ENCODE measurements around the gene CAPN14.

GRCh38 chr2:31190188-31190587 is 27.1 kb downstream of the CAPN14 start:
- TF ChIP-seq CTCF (IDR thresholded peaks at IDR 0.05) (no peak), POLR2A (IDR thresholded peaks at IDR 0.05) (no peak)
